GM12878 (cell line): ENCODE measurements around the gene SSBP2.

Experiments used
- ASH2L ChIP-seq: fragments of 300-600, 200-600 bp; sonication (generic); IDR thresholded peaks from 2 replicates; pipeline ENCODE4 v1.6.1; 2017; ENCODE audit warnings: low read depth, mild to moderate bottlenecking, borderline replicate concordance
- CEBPB ChIP-seq, 2 experiments: fragments of 150-350 bp in 1 of 2; IDR thresholded peaks; 2 replicates each; pipeline ENCODE4 v1.6.1; 2012 to 2014; ENCODE audit warnings: low read depth in 2 of 2, low read length in 2 of 2, borderline replicate concordance in 1 of 2, inconsistent platforms in 1 of 2
- CTCF ChIP-seq, 3 experiments: IDR thresholded peaks in 2 of 3; conservative IDR thresholded peaks in 1 of 3; 2 replicates each; pipeline ENCODE4 v1.5.1; 2011; ENCODE audit warnings: low read depth in 3 of 3, low read length in 3 of 3, mild to moderate bottlenecking in 3 of 3, control low read depth in 2 of 3, moderate library complexity in 2 of 3, inconsistent platforms in 1 of 3, mixed read lengths in 1 of 3; ENCODE audit not compliant: control insufficient read depth in 2 of 3, insufficient read depth in 1 of 3; ENCODE audit errors: extremely low read depth in 1 of 3
- EZH2 ChIP-seq: IDR thresholded peaks from 2 replicates; pipeline ENCODE4 v1.6.1; 2012; ENCODE audit warnings: low read depth, mild to moderate bottlenecking, control low read depth, inconsistent platforms, low read length, borderline replicate concordance; ENCODE audit not compliant: control insufficient read depth
- PAX8 ChIP-seq: fragments of 450-650 bp; IDR thresholded peaks from 2 replicates; pipeline ENCODE4 v1.6.1; 2017; ENCODE audit warnings: mild to moderate bottlenecking, moderate library complexity
- POLR2A ChIP-seq: IDR thresholded peaks from 2 replicates; pipeline ENCODE4 v1.6.1; 2011; ENCODE audit warnings: low read depth, mild to moderate bottlenecking, low read length
- POLR2AphosphoS5 ChIP-seq: IDR thresholded peaks from 2 replicates; pipeline ENCODE4 v1.6.1; 2011; ENCODE audit warnings: mild to moderate bottlenecking, low read length, inconsistent platforms
- RCOR1 ChIP-seq: conservative IDR thresholded peaks from 2 replicates; pipeline ENCODE4 v1.6.1; 2012; ENCODE audit warnings: low read depth, low read length, improper control_type of control experiment
- REST ChIP-seq: IDR thresholded peaks from 2 replicates; pipeline ENCODE4 v1.6.1; 2012; ENCODE audit warnings: mild to moderate bottlenecking, low read depth, low read length
- SIN3A ChIP-seq: IDR thresholded peaks from 2 replicates; pipeline ENCODE4 v1.6.1; 2012; ENCODE audit warnings: low read depth, low read length, improper control_type of control experiment
- SMARCA5 ChIP-seq: fragments of 450-650 bp; IDR thresholded peaks from 2 replicates; pipeline ENCODE4 v1.6.1; 2017; ENCODE audit warnings: mild to moderate bottlenecking
- STAT1 ChIP-seq: fragments of 450-650 bp; conservative IDR thresholded peaks from 2 replicates; pipeline ENCODE4 v1.6.1; 2014; ENCODE audit warnings: antibody characterized with exemption, mild to moderate bottlenecking
- USF1 ChIP-seq: IDR thresholded peaks from 2 replicates; pipeline ENCODE4 v1.6.1; 2011; ENCODE audit warnings: borderline replicate concordance, low read depth, mild to moderate bottlenecking, moderate library complexity, mixed read lengths, low read length; ENCODE audit not compliant: insufficient read depth; ENCODE audit errors: extremely low read length
- ZBED1 ChIP-seq: IDR thresholded peaks from 2 replicates; pipeline ENCODE4 v1.6.1; 2016; ENCODE audit warnings: borderline replicate concordance

- TF ChIP-seq CEBPB (IDR thresholded peaks at IDR 0.05; ENCODE audit: borderline replicate concordance in 1 of 2, low read depth in 2 of 2, low read length in 2 of 2) (no peak), RCOR1 (no peak), PAX8 (no peak), POLR2AphosphoS5 (no peak), POLR2A (no peak), EZH2 (no peak), ASH2L (no peak), SMARCA5 (no peak), CTCF (IDR thresholded peaks at IDR 0.05 in 2 of 3, conservative IDR thresholded peaks at IDR 0.05 in 1 of 3; ENCODE audit: control insufficient read depth in 2 of 3, extremely low read depth in 1 of 3, insufficient read depth in 1 of 3, low read depth in 3 of 3, low read length in 3 of 3) (no peak), SIN3A (no peak), USF1 (no peak), STAT1 (no peak), ZBED1 (no peak), REST (no peak)
Observed at GRCh38 chr5:81534441-81534840, 216.5 kb downstream of the SSBP2 start.
